Frontal cortex (tissue), 4 donors: ENCODE data around the gene DCAKD. TPM values are rescaled to one million over a fixed set of nuclear protein-coding genes. Genes with fewer than 3 reads are reported as not detected.
"Not testable (repeated sequence)": the region's sequence is repeated elsewhere in the genome, so short reads cannot be mapped to it uniquely, and the experiment has no call there.

Experiments
- DNase-seq, 2 donors: peaks; one replicate each; pipeline ENCODE4 v3.0.0; 2012; ENCODE audit warnings: low spot score in 2 of 2
- FAIRE-seq: peaks from 2 replicates; lab custom pipeline; 2012; peaks lifted over from hg19 to GRCh38; lab: Jason Lieb, UNC
- total RNA-seq: library from RNA; depleted of rRNA; stranded (reverse); fragments of >200 nt; gene quantifications from one replicate; pipeline ENCODE4 v1.2.3, GENCODE V29; 2014
- donor health status: control.
- donor health status: control.
- donor health status: control.

Gene DCAKD
- total RNA-seq, 1 donor from 2014 or later, result 48.5 TPM

GRCh38 chr17:45070001-45070400 is 18.6 kb upstream of the DCAKD start:
- no peak for FAIRE-seq
- no peak for DNase-seq

- DNase-seq (no peak), FAIRE-seq (no peak)
Observed at GRCh38 chr17:45067637-45068036, 16.2 kb upstream of the DCAKD start.

GRCh38 chr17:45063198-45063597 is 11.8 kb upstream of the DCAKD start:
- FAIRE-seq (no peak), DNase-seq (no peak)

GRCh38 chr17:45061606-45062205 is 10.3 kb upstream of the DCAKD start:
- no peak for FAIRE-seq
- no peak for DNase-seq

GRCh38 chr17:45060797-45061605 is 9.6 kb upstream of the DCAKD start, which contains the start of gene NMT1:
NMT1 (plus strand) TSS chr17:45061317; CDS start chr17:45061330, 13 bp downstream.
- DNase-seq (peak; percentile 85 to 87), FAIRE-seq (peak; percentile 79)

GRCh38 chr17:45060382-45060796 is 9.0 kb upstream of the DCAKD start:
- no peak for FAIRE-seq

GRCh38 chr17:45052052-45052772 is 780 bp upstream of the DCAKD start:
- DNase-seq, result peak in 1 of 2 donors; percentile 31
- FAIRE-seq, result no peak

More at GRCh38 chr17:45060382-45060796, 9.0 kb upstream of the DCAKD start:
- no peak for DNase-seq

GRCh38 chr17:45051720-45052051 is 254 bp upstream of the DCAKD start:
- not testable (repeated sequence) for FAIRE-seq, DNase-seq

GRCh38 chr17:45050481-45051059 is 862 bp downstream of the DCAKD start:
- DNase-seq (peak in 1 of 2 donors; percentile 11), FAIRE-seq (no peak)

- FAIRE-seq (no peak), DNase-seq (no peak)
Observed at GRCh38 chr17:45048795-45049563, 2.5 kb downstream of the DCAKD start.

GRCh38 chr17:45046537-45047125 is 4.8 kb downstream of the DCAKD start:
- FAIRE-seq (no peak), DNase-seq (no peak)

- FAIRE-seq (no peak), DNase-seq (no peak)
Observed at GRCh38 chr17:45043813-45044540, 7.5 kb downstream of the DCAKD start.

- DNase-seq (no peak), FAIRE-seq (no peak)
Observed at GRCh38 chr17:45042346-45043120, 8.9 kb downstream of the DCAKD start.

- DNase-seq, result no peak
- no peak for FAIRE-seq
Observed at GRCh38 chr17:45040459-45040858, 11.0 kb downstream of the DCAKD start.

GRCh38 chr17:45038728-45039634 is 12.5 kb downstream of the DCAKD start:
- FAIRE-seq, result no peak
- DNase-seq, result no peak

GRCh38 chr17:45036691-45037090 is 14.7 kb downstream of the DCAKD start:
- FAIRE-seq, result no peak
- DNase-seq, result no peak

- no peak for DNase-seq
- FAIRE-seq, result no peak
Observed at GRCh38 chr17:45035848-45036247, 15.6 kb downstream of the DCAKD start.
